Osteocyte (in vitro differentiated cells): ENCODE data around the gene C4orf50. TPM values are rescaled to one million over a fixed set of nuclear protein-coding genes. Genes with fewer than 3 reads are reported as not detected.

Experiments used
- DNase-seq: peaks from one replicate; pipeline ENCODE4 v3.0.0; 2021; ENCODE audit warnings: mixed read lengths; ENCODE audit not compliant: unreplicated experiment; ENCODE audit errors: extremely low spot score
- H3K27ac Mint-ChIP-seq: one replicate; pipeline ENCODE4 v1.8.0; 2021; ENCODE audit warnings: mild to moderate bottlenecking, mixed read lengths; ENCODE audit not compliant: unreplicated experiment
- H3K27me3 Mint-ChIP-seq: one replicate; pipeline ENCODE4 v1.8.0; 2021; ENCODE audit warnings: mixed read lengths; ENCODE audit not compliant: unreplicated experiment
- H3K36me3 Mint-ChIP-seq: one replicate; pipeline ENCODE4 v1.8.0; 2021; ENCODE audit warnings: mixed read lengths; ENCODE audit not compliant: unreplicated experiment
- H3K4me1 Mint-ChIP-seq: one replicate; pipeline ENCODE4 v1.8.0; 2021; ENCODE audit warnings: mixed read lengths; ENCODE audit not compliant: unreplicated experiment
- H3K4me3 Mint-ChIP-seq: one replicate; pipeline ENCODE4 v1.8.0; 2021; ENCODE audit warnings: mild to moderate bottlenecking, moderate library complexity, mixed read lengths; ENCODE audit not compliant: unreplicated experiment
- H3K9me3 Mint-ChIP-seq: one replicate; pipeline ENCODE4 v1.8.0; 2021; ENCODE audit warnings: mixed read lengths; ENCODE audit not compliant: unreplicated experiment
- CTCF ChIP-seq: fragments of 200-600 bp; sonication (generic); IDR thresholded peaks from 2 replicates; pipeline ENCODE4 v1.5.0; 2021; ENCODE audit warnings: antibody characterized with exemption, mild to moderate bottlenecking, moderate library complexity
- total RNA-seq: library from RNA; stranded (reverse); gene quantifications from 2 replicates; pipeline ENCODE4 v1.2.1, GENCODE V29; 2021

C4orf50 gene
- total RNA-seq, 1 donor from 2014 or later, result not detected

GRCh38 chr4:6055030-6055429 lies 36.8 kb upstream of the C4orf50 start:
- Mint-ChIP-seq H3K27ac (no peak overlapping the region), H3K4me1 (no peaks in the 10 kb centered on the region), H3K9me3 (peaks cover 13% of the 10 kb centered on the region), H3K27me3 (peaks cover 13% of the 10 kb centered on the region), H3K4me3 (no peak overlapping the region), H3K36me3 (no peaks in the 10 kb centered on the region)
- no peak for DNase-seq
- TF ChIP-seq CTCF, result no peak

- Mint-ChIP-seq H3K4me3 (no peak overlapping the region), H3K27ac (no peak overlapping the region), H3K9me3 (peaks cover 12% of the 10 kb centered on the region), H3K4me1 (no peaks in the 10 kb centered on the region), H3K27me3 (peaks cover 13% of the 10 kb centered on the region), H3K36me3 (no peaks in the 10 kb centered on the region)
- no peak for TF ChIP-seq CTCF
- DNase-seq, result no peak
Measured at GRCh38 chr4:6054162-6054922, 36.1 kb upstream of the C4orf50 start.

GRCh38 chr4:6052679-6053078 lies 34.4 kb upstream of the C4orf50 start:
- Mint-ChIP-seq H3K27me3 (peaks cover 13% of the 10 kb centered on the region), H3K36me3 (no peaks in the 10 kb centered on the region), H3K4me3 (no peak overlapping the region), H3K27ac (no peak overlapping the region), H3K4me1 (no peaks in the 10 kb centered on the region), H3K9me3 (peaks cover 4% of the 10 kb centered on the region)
- DNase-seq, result no peak
- TF ChIP-seq CTCF, result no peak

- no peaks in the 10 kb centered on the region for H3K9me3 Mint-ChIP-seq
- no peaks in the 10 kb centered on the region for H3K4me1 Mint-ChIP-seq
- DNase-seq, result no peak
- H3K27me3 Mint-ChIP-seq, result peaks cover 13% of the 10 kb centered on the region
- no peaks in the 10 kb centered on the region for H3K36me3 Mint-ChIP-seq
- TF ChIP-seq CTCF, result no peak
- no peak overlapping the region for H3K27ac Mint-ChIP-seq
- no peak overlapping the region for H3K4me3 Mint-ChIP-seq
Measured at GRCh38 chr4:6050551-6050950, 32.3 kb upstream of the C4orf50 start.

GRCh38 chr4:6049985-6050384 lies 31.8 kb upstream of the C4orf50 start:
- no peaks in the 10 kb centered on the region for H3K9me3 Mint-ChIP-seq
- no peak for DNase-seq
- TF ChIP-seq CTCF, result no peak

More at GRCh38 chr4:6049985-6050384, 31.8 kb upstream of the C4orf50 start:
- no peaks in the 10 kb centered on the region for H3K4me1 Mint-ChIP-seq
- H3K27me3 Mint-ChIP-seq, result peaks cover 13% of the 10 kb centered on the region
- H3K27ac Mint-ChIP-seq, result no peak overlapping the region
- H3K4me3 Mint-ChIP-seq, result no peak overlapping the region
- H3K36me3 Mint-ChIP-seq, result no peaks in the 10 kb centered on the region
